OCI-LY3 (cell line): ENCODE results near the gene GDAP2.

Source experiments
- CTCF ChIP-seq: fragments of 200-600, 300-600 bp; sonication (generic); IDR thresholded peaks from 2 replicates; pipeline ENCODE4 v1.5.1; 2014; ENCODE audit warnings: antibody characterized with exemption, low read length, low read depth
- EZH2phosphoT487 ChIP-seq: fragments of 200-600 bp; shearing (Covaris generic); IDR thresholded peaks from 2 replicates; pipeline ENCODE4 v1.6.1; 2018; ENCODE audit warnings: antibody characterized with exemption, mixed run types, low read depth

- TF ChIP-seq EZH2phosphoT487 (no peak), CTCF (no peak)
Observed at GRCh38 chr1:117834416-117834815, 95.0 kb downstream of the GDAP2 start.
